TTC549 (cell line): ENCODE results near the gene HMCN2.
"Not testable (repeated sequence)": the region's sequence is repeated elsewhere in the genome, so short reads cannot be mapped to it uniquely, and the experiment has no call there.

ENCODE experiments used
- FAIRE-seq: peaks from 2 replicates; lab custom pipeline; 2012; peaks lifted over from hg19 to GRCh38; lab: Jason Lieb, UNC

Gene HMCN2

GRCh38 chr9:130330202-130330862, 64.8 kb downstream of the HMCN2 start:
- FAIRE-seq = no peak

GRCh38 chr9:130331061-130331460, 65.5 kb downstream of the HMCN2 start:
- FAIRE-seq = no peak

GRCh38 chr9:130331573-130331972, 66.0 kb downstream of the HMCN2 start:
- no peak for FAIRE-seq

GRCh38 chr9:130332384-130332926, 66.9 kb downstream of the HMCN2 start:
- FAIRE-seq = no peak

- FAIRE-seq = no peak
Measured at GRCh38 chr9:130333041-130333711, 67.6 kb downstream of the HMCN2 start.

GRCh38 chr9:130333712-130334062, 68.1 kb downstream of the HMCN2 start:
- FAIRE-seq = no peak

GRCh38 chr9:130334915-130335314, 69.4 kb downstream of the HMCN2 start:
- no peak for FAIRE-seq

GRCh38 chr9:130336027-130336610, 70.6 kb downstream of the HMCN2 start:
- FAIRE-seq = no peak

GRCh38 chr9:130336885-130337284, 71.3 kb downstream of the HMCN2 start:
- FAIRE-seq = no peak

GRCh38 chr9:130337318-130337717, 71.8 kb downstream of the HMCN2 start:
- FAIRE-seq = no peak

- no peak for FAIRE-seq
Measured at GRCh38 chr9:130337784-130338380, 72.3 kb downstream of the HMCN2 start.

- not testable (repeated sequence) for FAIRE-seq
Measured at GRCh38 chr9:130338891-130339290, 73.3 kb downstream of the HMCN2 start.

- FAIRE-seq = no peak
Measured at GRCh38 chr9:130339306-130339705, 73.7 kb downstream of the HMCN2 start.

- no peak for FAIRE-seq
Measured at GRCh38 chr9:130340011-130340410, 74.5 kb downstream of the HMCN2 start.

- not testable (repeated sequence) for FAIRE-seq
Measured at GRCh38 chr9:130340557-130340956, 75.0 kb downstream of the HMCN2 start.

GRCh38 chr9:130341128-130341527, 75.6 kb downstream of the HMCN2 start:
- FAIRE-seq = no peak

GRCh38 chr9:130341839-130342713, 76.5 kb downstream of the HMCN2 start:
- no peak for FAIRE-seq

- FAIRE-seq = no peak
Measured at GRCh38 chr9:130342714-130343085, 77.1 kb downstream of the HMCN2 start.

- FAIRE-seq = no peak
Measured at GRCh38 chr9:130343445-130343918, 77.9 kb downstream of the HMCN2 start.

- FAIRE-seq = no peak
Measured at GRCh38 chr9:130344366-130344765, 78.8 kb downstream of the HMCN2 start.

GRCh38 chr9:130345009-130345896, 79.7 kb downstream of the HMCN2 start:
- FAIRE-seq = no peak
